HG03558 (cell line): ENCODE measurements around the gene TTC7B.

Experiments
- ATAC-seq: cut with Tn5 transposase; IDR thresholded peaks from one replicate; pipeline ENCODE4 v1.9.1; 2021; ENCODE audit warnings: moderate number of reproducible peaks; ENCODE audit not compliant: unreplicated experiment; ENCODE audit errors: extremely low read depth

Gene TTC7B

GRCh38 chr14:90630171-90630806 lies 185.9 kb downstream of the TTC7B start:
- ATAC-seq: no peak

DNA sequence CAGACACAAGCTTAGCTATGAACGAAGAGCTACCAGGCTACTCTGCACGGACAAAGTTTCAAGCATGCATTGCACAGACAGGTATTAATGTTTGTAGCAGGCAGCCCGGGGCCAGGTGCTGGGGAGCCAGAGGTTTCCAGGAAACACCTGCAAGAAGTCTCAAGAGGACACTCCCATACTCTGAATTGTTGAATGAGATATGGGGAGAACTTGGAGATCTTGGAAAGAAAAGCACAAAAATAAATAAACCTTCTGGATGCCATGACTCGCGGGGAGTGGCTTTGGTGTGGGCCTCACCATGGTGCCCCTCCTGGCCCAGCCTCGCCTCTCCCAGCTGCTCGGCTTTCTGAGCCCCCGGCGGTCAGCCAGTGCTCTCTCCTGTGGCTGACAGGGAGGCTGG lies 186.8 kb downstream of the TTC7B start:
- no peak for ATAC-seq

GRCh38 chr14:90628825-90629224 lies 187.4 kb downstream of the TTC7B start:
- ATAC-seq: no peak

- no peak for ATAC-seq
Measured at GRCh38 chr14:90627478-90627877, 188.8 kb downstream of the TTC7B start.

DNA sequence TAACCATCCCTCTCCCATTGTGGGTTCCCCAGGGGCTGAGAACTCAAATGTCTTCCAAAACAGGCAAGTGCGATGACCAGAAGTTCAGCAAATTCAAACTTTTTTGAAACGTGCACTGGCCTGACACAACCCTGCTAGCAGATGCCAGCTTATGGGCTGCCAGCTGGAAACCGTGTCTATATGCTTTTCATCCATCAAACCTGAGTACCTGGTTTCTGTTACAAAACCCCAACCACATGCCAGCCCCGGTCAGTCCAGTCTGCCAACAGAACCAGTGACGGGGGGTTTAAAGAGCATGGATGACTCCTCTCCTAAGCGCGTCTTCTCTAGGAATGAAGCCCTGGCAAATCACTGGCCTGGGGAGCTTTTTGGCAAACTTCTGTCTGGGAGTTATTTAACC lies 189.7 kb downstream of the TTC7B start:
- no peak for ATAC-seq

DNA sequence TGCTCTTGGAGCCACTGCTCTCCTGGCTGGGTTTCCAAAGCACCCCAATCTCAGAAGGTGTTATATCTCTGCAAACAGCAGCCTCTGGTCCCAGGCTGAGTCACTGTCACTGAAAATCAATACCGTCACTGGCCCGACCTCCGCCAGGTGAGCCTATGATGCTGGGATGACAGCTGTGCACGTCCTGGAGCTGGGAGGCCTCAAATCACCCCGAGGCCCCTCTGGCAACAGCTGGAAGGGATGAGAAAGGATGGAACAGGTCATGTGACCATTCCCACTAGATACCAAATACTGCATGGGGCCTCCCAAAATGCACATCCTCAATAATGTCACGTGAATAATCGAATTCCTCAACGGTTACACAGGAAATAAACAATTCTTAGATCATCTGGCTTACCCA lies 190.8 kb downstream of the TTC7B start:
- no peak for ATAC-seq

GRCh38 chr14:90624732-90625400 lies 191.4 kb downstream of the TTC7B start:
- no peak for ATAC-seq

DNA sequence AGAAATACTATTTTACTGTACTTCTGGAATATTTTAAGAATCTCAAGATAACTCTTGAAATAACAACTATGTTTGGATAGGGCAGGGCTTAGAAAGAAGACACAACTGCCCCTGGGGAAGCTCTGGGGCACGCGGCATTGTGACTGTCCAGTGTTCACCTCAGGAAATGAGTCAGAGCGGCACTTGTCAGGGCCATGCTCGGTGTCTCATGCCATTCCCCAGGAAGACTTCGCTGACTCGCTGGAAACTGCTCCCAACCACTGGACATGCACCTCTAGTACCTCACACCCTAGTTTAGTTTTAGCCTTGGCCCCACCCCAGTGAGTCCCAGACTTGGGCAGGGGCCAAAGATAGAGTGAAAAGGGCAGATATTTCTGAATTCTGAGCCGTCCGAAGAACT lies 192.0 kb downstream of the TTC7B start:
- ATAC-seq: no peak

- no peak for ATAC-seq
Measured at GRCh38 chr14:90621201-90621600, 195.0 kb downstream of the TTC7B start.

- ATAC-seq: no peak
Measured at GRCh38 chr14:90620568-90621077, 195.6 kb downstream of the TTC7B start.

DNA sequence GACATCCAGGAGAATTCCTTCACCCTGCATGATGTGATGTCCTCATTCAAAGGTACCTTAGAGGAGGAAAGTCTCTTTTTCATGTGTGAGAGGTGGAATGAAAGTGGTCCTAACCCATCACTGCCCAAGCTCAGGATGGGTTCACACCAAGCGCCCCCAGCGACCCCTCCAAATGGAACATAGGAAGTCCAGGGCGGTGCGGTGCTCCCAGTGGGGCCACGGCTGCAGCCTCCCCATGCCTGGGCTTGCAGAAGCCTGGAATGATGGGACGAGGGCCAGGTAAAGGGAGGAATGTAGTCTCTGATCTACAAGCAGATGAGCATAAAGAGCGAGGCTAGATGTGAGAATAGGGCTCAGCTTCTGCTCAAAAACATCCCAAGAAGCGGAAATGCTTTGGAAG lies 196.3 kb downstream of the TTC7B start:
- no peak for ATAC-seq

DNA sequence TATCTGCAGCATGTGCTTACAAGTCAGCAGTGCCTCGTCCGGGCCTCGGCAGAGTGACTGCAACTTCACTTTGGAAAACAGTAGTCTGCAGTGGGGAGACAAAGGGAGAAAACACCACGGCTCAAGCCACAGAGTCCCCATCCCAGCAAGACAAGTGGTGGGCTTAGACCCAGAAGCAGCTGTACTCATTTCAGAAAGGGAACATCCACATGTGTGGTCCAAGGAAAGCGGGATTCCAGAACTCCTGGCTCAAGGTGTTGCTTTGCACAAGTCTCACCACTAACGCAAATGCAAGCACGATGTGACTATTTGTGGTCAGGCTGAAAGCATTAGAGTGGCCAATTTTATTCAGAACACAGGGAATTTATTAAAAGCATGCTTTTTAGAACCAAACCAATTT lies 198.3 kb downstream of the TTC7B start:
- no peak for ATAC-seq

DNA sequence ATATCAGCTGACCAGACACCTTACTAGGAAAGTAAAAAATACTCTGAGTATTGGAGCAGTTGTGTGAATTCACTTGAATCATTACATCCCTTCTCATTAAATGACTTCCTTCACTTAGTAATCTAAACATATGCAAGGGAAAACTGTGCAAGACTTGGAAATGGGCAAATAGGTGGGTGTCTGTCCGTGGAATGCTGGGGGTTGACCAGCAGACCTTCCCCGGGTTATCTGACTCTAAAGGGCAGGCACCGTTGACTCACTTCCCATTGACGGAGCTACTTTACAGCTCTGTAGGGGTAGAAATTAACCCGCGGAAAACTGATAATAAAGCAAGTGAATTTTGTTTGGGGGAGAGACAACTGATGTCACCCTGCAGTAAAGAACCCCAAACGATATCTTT lies 199.3 kb downstream of the TTC7B start:
- ATAC-seq: no peak

DNA sequence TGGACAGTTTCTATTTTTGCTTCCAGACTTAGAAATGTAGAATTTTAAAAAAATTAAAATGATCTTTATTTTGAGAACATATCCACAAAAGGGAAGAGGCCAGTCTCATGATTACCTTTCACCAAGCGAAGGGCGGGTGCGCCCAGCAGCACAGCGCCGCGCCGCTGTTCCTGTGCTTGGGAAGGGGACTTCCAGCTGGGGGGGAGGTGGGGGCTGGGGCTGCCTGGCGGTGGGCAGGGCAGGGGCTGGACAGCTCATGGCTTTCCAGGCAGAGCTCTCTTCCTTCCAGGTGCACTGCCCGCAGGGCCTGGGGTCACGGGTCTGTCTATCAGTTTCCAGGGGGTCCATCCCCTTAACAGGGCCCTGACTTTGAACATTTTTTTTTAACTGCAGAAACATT lies 199.9 kb downstream of the TTC7B start:
- no peak for ATAC-seq

DNA sequence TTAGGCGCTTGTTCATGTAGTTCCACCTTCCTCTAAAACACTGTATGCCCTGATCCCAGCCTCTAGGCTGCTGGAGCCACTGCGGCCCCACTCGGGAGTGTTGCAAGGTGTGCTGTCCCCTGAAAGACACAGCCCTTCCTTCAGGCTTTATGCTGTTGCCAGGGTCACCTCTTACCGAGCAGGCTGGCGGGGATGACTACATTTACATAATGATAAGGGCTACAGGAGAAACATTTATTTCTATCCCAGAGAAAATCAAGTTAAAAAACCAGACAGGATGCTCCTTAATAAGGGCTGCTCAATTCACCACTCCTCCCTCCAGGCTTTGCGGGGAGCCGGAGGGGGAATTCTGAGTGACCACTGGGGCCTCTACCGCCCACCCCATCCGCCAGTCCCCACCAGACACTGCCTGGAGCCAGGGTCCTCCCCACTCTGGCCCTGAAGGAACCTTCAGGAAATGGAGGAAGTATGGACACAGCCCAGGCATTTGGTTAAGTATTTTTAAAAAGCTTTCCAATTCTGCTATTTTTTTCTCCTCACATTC lies 200.6 kb downstream of the TTC7B start:
- ATAC-seq: no peak

GRCh38 chr14:90614696-90615516 lies 201.3 kb downstream of the TTC7B start:
- ATAC-seq: no peak

- ATAC-seq: no peak
Measured at GRCh38 chr14:90613997-90614396, 202.2 kb downstream of the TTC7B start.

GRCh38 chr14:90613453-90613852 lies 202.8 kb downstream of the TTC7B start:
- no peak for ATAC-seq

- no peak for ATAC-seq
Measured at GRCh38 chr14:90612801-90613200, 203.4 kb downstream of the TTC7B start.

- ATAC-seq: no peak
Measured at GRCh38 chr14:90611936-90612335, 204.3 kb downstream of the TTC7B start.

- ATAC-seq: no peak
Measured at GRCh38 chr14:90611501-90611900, 204.7 kb downstream of the TTC7B start.
